HepG2 (cell line): ENCODE measurements around the gene TEX19. TPM values are rescaled to one million over a fixed set of nuclear protein-coding genes. Genes with fewer than 3 reads are reported as not detected.

Experiments
- MAFK ChIP-seq, 2 experiments: IDR thresholded peaks in 1 of 2; conservative IDR thresholded peaks in 1 of 2; 2 replicates each; pipeline ENCODE4 v1.6.1; 2011; ENCODE audit warnings: improper control_type of control experiment in 2 of 2, low read length in 2 of 2
- PRPF4 ChIP-seq: fragments of 200-400 bp; formaldehyde crosslinking; IDR thresholded peaks from 2 replicates; pipeline ENCODE4 v1.6.1; 2016; ENCODE audit warnings: low read length, low read depth; ENCODE audit not compliant: poor library complexity, severe bottlenecking
- REXO4 ChIP-seq: sonication (generic); formaldehyde crosslinking; IDR thresholded peaks from 2 replicates; pipeline ENCODE4 v1.8.0; 2022; ENCODE audit warnings: missing genetic modification reagents, mild to moderate bottlenecking, borderline replicate concordance
- SAP130 ChIP-seq: IDR thresholded peaks from 2 replicates; pipeline ENCODE4 v1.6.1; 2016; ENCODE audit warnings: low read depth
- SETDB1 ChIP-seq: sonication (generic); formaldehyde crosslinking; IDR thresholded peaks from 2 replicates; pipeline ENCODE4 v1.5.1; 2020; ENCODE audit warnings: missing genetic modification reagents, mild to moderate bottlenecking, borderline replicate concordance
- SP4 ChIP-seq: sonication (generic); formaldehyde crosslinking; IDR thresholded peaks from 2 replicates; pipeline ENCODE4 v1.8.1; 2023; ENCODE audit warnings: mild to moderate bottlenecking, missing genetic modification reagents
- SSRP1 ChIP-seq: IDR thresholded peaks from 2 replicates; pipeline ENCODE4 v1.6.1; 2016; ENCODE audit warnings: control low read depth
- ZFYVE20 ChIP-seq: sonication (generic); formaldehyde crosslinking; IDR thresholded peaks from 2 replicates; pipeline ENCODE4 v1.8.0; 2023; ENCODE audit warnings: low read depth, mild to moderate bottlenecking, moderate library complexity, missing genetic modification reagents, borderline replicate concordance
- ZNF329 ChIP-seq: sonication (generic); formaldehyde crosslinking; IDR thresholded peaks from 2 replicates; pipeline ENCODE4 v1.9.0; 2021; ENCODE audit warnings: low read depth, mild to moderate bottlenecking, missing genetic modification reagents
- ZNF335 ChIP-seq: sonication (generic); formaldehyde crosslinking; IDR thresholded peaks from 2 replicates; pipeline ENCODE4 v1.4.0; 2020; ENCODE audit warnings: missing genetic modification reagents
- ZNF543 ChIP-seq: sonication (generic); formaldehyde crosslinking; IDR thresholded peaks from 2 replicates; pipeline ENCODE4 v1.4.0; 2020; ENCODE audit warnings: mild to moderate bottlenecking, missing genetic modification reagents
- ZNF563 ChIP-seq: sonication (generic); formaldehyde crosslinking; IDR thresholded peaks from 2 replicates; pipeline ENCODE4 v1.8.0; 2022; ENCODE audit warnings: mild to moderate bottlenecking, moderate library complexity, missing genetic modification reagents
- ZNF782 ChIP-seq: sonication (generic); formaldehyde crosslinking; IDR thresholded peaks from 2 replicates; pipeline ENCODE4 v1.4.0; 2020; ENCODE audit warnings: missing genetic modification reagents, mild to moderate bottlenecking, borderline replicate concordance
- ZSCAN25 ChIP-seq: sonication (generic); formaldehyde crosslinking; IDR thresholded peaks from 2 replicates; pipeline ENCODE4 v1.8.0; 2022; ENCODE audit warnings: mild to moderate bottlenecking, missing genetic modification reagents
- polyA plus RNA-seq, 8 experiments: library from polyadenylated mRNA; depleted of rRNA in 3 of 8; stranded (reverse) in 7 of 8; unstranded in 1 of 8; fragments of >200 nt; fragmentation: Illumina TruSeq in 4 of 8; extraction: Trizol in 4 of 8; gene quantifications; 2 replicates each; pipeline versions ENCODE4 v1.2.1 to v1.2.3, GENCODE V29; 2011 to 2016; ENCODE audit warnings: low read depth in 4 of 8, missing spikeins in 1 of 8, mixed read lengths in 1 of 8; ENCODE audit not compliant: insufficient read depth in 1 of 8
- total RNA-seq, 5 experiments: library from RNA; depleted of rRNA; stranded (reverse); fragments of >200 nt; fragmentation: Illumina TruSeq; extraction: Trizol; gene quantifications; 2 replicates each; pipeline ENCODE4 v1.2.3, GENCODE V29; 2016; ENCODE audit warnings: low read depth in 1 of 5
- TF ChIP-seq, protein P1 (sequence below): IDR thresholded peaks from 2 replicates; pipeline ENCODE4 v1.6.1; 2016
- TF ChIP-seq, protein P2 (sequence below): sonication (generic); formaldehyde crosslinking; IDR thresholded peaks from 2 replicates; pipeline ENCODE4 v1.4.0; 2020; ENCODE audit warnings: missing genetic modification reagents, borderline replicate concordance
- TF ChIP-seq, protein P3 (sequence below): sonication (generic); formaldehyde crosslinking; IDR thresholded peaks from 2 replicates; pipeline ENCODE4 v1.5.0; 2020; ENCODE audit warnings: missing genetic modification reagents, mild to moderate bottlenecking, borderline replicate concordance
- TF ChIP-seq, protein P4 (sequence below): sonication (generic); formaldehyde crosslinking; IDR thresholded peaks from 2 replicates; pipeline ENCODE4 v1.4.0; 2020; ENCODE audit warnings: missing genetic modification reagents, low read depth, mild to moderate bottlenecking, borderline replicate concordance
- TF ChIP-seq, protein P5 (sequence below): sonication (generic); formaldehyde crosslinking; IDR thresholded peaks from 2 replicates; pipeline ENCODE4 v1.8.1; 2023; ENCODE audit warnings: missing genetic modification reagents, inconsistent platforms, borderline replicate concordance

TEX19 gene
- total and polyA plus RNA-seq, 2 of the 13 experiments (the other 11 are each of a cell fraction or from before 2014, with no cell fraction given), result 1.3 to 6.0 TPM

DNA sequence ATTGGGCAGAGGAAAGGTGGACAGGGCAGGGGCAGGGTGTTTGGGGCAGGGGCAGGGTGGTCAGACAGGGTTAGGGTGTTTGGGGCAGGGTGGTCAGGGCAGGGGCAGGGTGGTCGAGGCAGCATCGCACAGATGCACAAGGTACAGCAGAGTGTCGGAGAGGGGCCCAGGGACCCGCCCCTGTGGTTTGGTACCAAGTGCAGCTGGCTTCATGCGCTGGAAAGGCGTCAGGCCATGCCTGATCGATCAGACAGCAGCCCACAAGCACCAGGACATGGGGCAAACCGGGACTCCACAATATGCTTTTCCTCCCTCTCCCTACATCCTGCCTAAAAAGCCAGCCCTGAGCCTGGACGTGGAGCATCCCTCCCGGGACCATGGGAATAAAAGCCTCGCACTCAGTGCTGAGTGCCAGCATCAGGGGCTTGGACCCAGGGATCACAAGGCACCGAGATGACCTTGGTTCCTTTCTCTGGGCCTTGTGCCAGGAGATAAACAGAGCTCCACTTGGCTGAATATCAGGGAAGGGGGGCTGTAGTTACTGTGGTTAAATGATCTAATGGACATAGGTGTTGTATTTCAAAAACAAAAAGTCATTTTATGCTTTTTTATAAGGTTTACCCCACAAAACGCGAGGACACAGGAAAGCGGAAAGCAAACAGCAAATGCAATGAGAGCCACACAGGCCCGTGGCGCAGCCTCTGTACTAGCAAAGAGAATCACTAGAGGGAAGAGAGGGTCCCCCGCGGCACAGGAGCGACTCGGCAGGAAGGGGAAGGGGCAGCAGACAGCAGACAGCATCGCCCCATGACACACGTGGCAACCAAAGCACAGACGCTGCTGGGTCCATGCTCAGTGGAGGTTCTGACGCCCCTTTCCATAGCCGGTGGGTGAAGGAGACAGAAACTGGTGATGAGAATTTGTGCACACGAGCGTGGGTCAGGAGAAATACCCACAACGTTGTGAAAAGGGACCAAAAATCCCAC is 53.8 kb downstream of the TEX19 start (continued):
- TF ChIP-seq, protein P1, sequence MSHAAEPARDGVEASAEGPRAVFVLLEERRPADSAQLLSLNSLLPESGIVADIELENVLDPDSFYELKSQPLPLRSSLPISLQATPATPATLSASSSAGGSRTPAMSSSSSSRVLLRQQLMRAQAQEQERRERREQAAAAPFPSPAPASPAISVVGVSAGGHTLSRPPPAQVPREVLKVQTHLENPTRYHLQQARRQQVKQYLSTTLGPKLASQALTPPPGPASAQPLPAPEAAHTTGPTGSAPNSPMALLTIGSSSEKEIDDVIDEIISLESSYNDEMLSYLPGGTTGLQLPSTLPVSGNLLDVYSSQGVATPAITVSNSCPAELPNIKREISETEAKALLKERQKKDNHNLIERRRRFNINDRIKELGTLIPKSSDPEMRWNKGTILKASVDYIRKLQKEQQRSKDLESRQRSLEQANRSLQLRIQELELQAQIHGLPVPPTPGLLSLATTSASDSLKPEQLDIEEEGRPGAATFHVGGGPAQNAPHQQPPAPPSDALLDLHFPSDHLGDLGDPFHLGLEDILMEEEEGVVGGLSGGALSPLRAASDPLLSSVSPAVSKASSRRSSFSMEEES, result peak; percentile 85
- TF ChIP-seq, protein P2, sequence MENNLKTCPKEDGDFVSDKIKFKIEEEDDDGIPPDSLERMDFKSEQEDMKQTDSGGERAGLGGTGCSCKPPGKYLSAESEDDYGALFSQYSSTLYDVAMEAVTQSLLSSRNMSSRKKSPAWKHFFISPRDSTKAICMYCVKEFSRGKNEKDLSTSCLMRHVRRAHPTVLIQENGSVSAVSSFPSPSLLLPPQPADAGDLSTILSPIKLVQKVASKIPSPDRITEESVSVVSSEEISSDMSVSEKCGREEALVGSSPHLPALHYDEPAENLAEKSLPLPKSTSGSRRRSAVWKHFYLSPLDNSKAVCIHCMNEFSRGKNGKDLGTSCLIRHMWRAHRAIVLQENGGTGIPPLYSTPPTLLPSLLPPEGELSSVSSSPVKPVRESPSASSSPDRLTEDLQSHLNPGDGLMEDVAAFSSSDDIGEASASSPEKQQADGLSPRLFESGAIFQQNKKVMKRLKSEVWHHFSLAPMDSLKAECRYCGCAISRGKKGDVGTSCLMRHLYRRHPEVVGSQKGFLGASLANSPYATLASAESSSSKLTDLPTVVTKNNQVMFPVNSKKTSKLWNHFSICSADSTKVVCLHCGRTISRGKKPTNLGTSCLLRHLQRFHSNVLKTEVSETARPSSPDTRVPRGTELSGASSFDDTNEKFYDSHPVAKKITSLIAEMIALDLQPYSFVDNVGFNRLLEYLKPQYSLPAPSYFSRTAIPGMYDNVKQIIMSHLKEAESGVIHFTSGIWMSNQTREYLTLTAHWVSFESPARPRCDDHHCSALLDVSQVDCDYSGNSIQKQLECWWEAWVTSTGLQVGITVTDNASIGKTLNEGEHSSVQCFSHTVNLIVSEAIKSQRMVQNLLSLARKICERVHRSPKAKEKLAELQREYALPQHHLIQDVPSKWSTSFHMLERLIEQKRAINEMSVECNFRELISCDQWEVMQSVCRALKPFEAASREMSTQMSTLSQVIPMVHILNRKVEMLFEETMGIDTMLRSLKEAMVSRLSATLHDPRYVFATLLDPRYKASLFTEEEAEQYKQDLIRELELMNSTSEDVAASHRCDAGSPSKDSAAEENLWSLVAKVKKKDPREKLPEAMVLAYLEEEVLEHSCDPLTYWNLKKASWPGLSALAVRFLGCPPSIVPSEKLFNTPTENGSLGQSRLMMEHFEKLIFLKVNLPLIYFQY (CRISPR knock-in tag), result peak; percentile 41; the same call in 1 of the 2 replicates
- TF ChIP-seq SP4 (no peak), ZNF335 (CRISPR knock-in tag) (no peak), ZNF782 (CRISPR knock-in tag) (no peak), PRPF4 (no peak), ZFYVE20 (CRISPR knock-in tag) (no peak), MAFK (conservative IDR thresholded peaks at IDR 0.05 in 1 of 2, IDR thresholded peaks at IDR 0.05 in 1 of 2; ENCODE audit: low read length in 2 of 2) (no peak), ZNF563 (CRISPR knock-in tag) (no peak), ZNF329 (CRISPR knock-in tag) (no peak), REXO4 (no peak), ZSCAN25 (CRISPR knock-in tag) (no peak), SETDB1 (CRISPR knock-in tag) (no peak), SAP130 (CRISPR knock-in tag) (peak; percentile 74), SSRP1 (CRISPR knock-in tag) (0 out of 2 replicates have a peak, but pooled peaks have one; percentile 20), ZNF543 (no peak)
- TF ChIP-seq, protein P3, sequence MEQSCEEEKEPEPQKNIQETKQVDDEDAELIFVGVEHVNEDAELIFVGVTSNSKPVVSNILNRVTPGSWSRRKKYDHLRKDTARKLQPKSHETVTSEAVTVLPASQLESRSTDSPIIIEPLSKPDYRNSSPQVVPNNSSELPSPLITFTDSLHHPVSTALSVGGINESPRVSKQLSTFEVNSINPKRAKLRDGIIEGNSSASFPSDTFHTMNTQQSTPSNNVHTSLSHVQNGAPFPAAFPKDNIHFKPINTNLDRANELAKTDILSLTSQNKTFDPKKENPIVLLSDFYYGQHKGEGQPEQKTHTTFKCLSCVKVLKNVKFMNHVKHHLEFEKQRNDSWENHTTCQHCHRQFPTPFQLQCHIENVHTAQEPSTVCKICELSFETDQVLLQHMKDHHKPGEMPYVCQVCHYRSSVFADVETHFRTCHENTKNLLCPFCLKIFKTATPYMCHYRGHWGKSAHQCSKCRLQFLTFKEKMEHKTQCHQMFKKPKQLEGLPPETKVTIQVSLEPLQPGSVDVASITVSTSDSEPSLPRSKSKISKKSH (CRISPR knock-in tag), result no peak
- TF ChIP-seq, protein P4, sequence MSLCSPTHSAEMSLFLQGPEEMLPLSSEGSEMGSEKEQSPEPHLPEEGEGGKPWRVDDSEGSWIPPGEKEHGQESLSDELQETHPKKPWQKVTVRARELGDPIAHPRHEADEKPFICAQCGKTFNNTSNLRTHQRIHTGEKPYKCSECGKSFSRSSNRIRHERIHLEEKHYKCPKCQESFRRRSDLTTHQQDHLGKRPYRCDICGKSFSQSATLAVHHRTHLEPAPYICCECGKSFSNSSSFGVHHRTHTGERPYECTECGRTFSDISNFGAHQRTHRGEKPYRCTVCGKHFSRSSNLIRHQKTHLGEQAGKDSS (CRISPR knock-in tag), result no peak; the same call in 1 of the 2 replicates
- TF ChIP-seq, protein P5, sequence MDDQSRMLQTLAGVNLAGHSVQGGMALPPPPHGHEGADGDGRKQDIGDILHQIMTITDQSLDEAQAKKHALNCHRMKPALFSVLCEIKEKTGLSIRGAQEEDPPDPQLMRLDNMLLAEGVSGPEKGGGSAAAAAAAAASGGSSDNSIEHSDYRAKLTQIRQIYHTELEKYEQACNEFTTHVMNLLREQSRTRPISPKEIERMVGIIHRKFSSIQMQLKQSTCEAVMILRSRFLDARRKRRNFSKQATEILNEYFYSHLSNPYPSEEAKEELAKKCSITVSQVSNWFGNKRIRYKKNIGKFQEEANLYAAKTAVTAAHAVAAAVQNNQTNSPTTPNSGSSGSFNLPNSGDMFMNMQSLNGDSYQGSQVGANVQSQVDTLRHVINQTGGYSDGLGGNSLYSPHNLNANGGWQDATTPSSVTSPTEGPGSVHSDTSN (CRISPR knock-in tag), result no peak
